NT2/D1 (cell line): ENCODE results near the gene TUBGCP6.

Experiments
- YY1 ChIP-seq: IDR thresholded peaks from 2 replicates; pipeline ENCODE4 v1.6.1; 2011; ENCODE audit not compliant: insufficient read length, insufficient read depth
- ZNF274 ChIP-seq: IDR thresholded peaks from 2 replicates; pipeline ENCODE4 v1.6.1; 2011; ENCODE audit warnings: mild to moderate bottlenecking, low read depth, low read length

DNA sequence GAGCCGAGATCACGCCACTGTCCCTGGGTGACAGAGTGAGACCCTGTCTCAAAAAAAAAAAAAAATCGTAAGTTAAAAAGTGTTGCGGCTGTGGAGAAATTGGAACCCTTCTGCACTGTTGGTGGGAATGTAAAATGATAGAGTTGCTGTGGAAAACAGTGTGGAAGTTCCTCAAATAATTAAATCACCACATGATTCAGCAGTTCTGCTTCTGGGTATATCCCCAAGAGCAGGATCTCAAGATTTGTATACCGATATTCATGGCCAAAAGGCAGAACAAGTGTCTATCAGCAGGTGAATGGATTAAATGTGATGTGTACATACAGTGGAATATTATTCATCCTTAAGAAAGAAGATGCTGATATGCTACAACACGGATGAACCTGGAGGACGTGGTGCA is 40.3 kb downstream of the TUBGCP6 start:
- TF ChIP-seq YY1 (no peak), ZNF274 (no peak)
